Psoas muscle (tissue), 8 donors: ENCODE measurements around the gene VWA3B. TPM values are rescaled to one million over a fixed set of nuclear protein-coding genes. Genes with fewer than 3 reads are reported as not detected.

Source experiments
- ATAC-seq, 4 donors: fragments of 200-7000 bp; cut with Tn5 transposase; one replicate each; pipeline ENCODE4 v1.9.1; 2020; ENCODE audit warnings: moderate library complexity in 3 of 4, mild to moderate bottlenecking in 2 of 4
- DNase-seq, 2 donors: peaks; one replicate each; pipeline ENCODE4 v3.0.0-alpha.2; 2020
- H3K27ac ChIP-seq: fragments of 200-600 bp; one replicate; pipeline ENCODE4 v1.8.0; 2022
- H3K27me3 ChIP-seq, 3 donors: fragments of 200-600 bp in 1 of 3; one replicate each; pipeline versions ENCODE4 v1.6.1 to v1.8.0; 2013 to 2022; ENCODE audit warnings: low read length in 2 of 3, mild to moderate bottlenecking in 2 of 3, moderate library complexity in 1 of 3; ENCODE audit not compliant: insufficient read depth in 3 of 3
- H3K36me3 ChIP-seq, 2 donors: fragments of 200-600 bp in 1 of 2; one replicate each; pipeline versions ENCODE4 v1.6.1 to v1.8.0; 2013 to 2022; ENCODE audit warnings: low read depth in 1 of 2, mild to moderate bottlenecking in 1 of 2, moderate library complexity in 1 of 2; ENCODE audit not compliant: insufficient read depth in 1 of 2
- H3K4me1 ChIP-seq: fragments of 200-600 bp; one replicate; pipeline ENCODE4 v1.8.0; 2022
- H3K4me3 ChIP-seq: fragments of 200-600 bp; one replicate; pipeline ENCODE4 v1.8.0; 2022; ENCODE audit warnings: mild to moderate bottlenecking
- H3K9me3 ChIP-seq: fragments of 200-600 bp; one replicate; pipeline ENCODE4 v1.8.0; 2022
- WGBS, 3 donors: extraction: QIAGEN DNeasy Blood & Tissue Kit; methylation state at CpG; one replicate each; pipeline versions ENCODE4 v1.1.6 to v1.1.7; 2013; 5-methylcytosine and 5-hydroxymethylcytosine counted together
- intact Hi-C, 2 donors: fragments of 100-400 bp; cut with DNase I; formaldehyde crosslinking; loops; one replicate each; pipeline versions ENCODE4 v1.11.0 to v1.14.2; 2022
- polyA plus RNA-seq, 3 donors: library from polyadenylated mRNA; stranded (reverse); fragments of 200-250 nt; gene quantifications; one replicate each; pipeline ENCODE4 v1.2.3, GENCODE V29; 2013
- total RNA-seq, 4 donors: library from RNA; stranded (reverse); fragmentation: NEBNext Ultra II Directional in 2 of 4; extraction: Animal tissue kit (Norgen Biotek cat#: 25700) in 2 of 4; gene quantifications; one replicate each; pipeline versions ENCODE4 v1.2.1 to v1.2.4, GENCODE V29; 2021 to 2023
- TF ChIP-seq, protein P1 (sequence below): fragments of 200-600 bp; IDR thresholded peaks from one replicate; pipeline ENCODE4 v1.8.0; 2022; ENCODE audit warnings: antibody characterized with exemption
- donor health status: healthy with polysubstance abuse.
- donor health status: DM: no; HTN: no; CAD: no; lungs with moderate emphysema.
- donor health status: Bipolar disorder and iron deficiency.
- donor health status: healthy.
- donor health status: DM: yes; HTN: yes; CAD: no.
- donor health status: DM: no; HTN: no; CAD: no.
- donor health status: DM: no; HTN: no; CAD: no.
- donor health status: DM: yes; HTN: yes; CAD: no.

The VWA3B gene
- total and polyA plus RNA-seq, 7 donors = 0.01 to 0.24 (median 0.21) TPM; not detected in 3

GRCh38 chr2:98158305-98158704 lies 71.3 kb downstream of the VWA3B start:
- TF ChIP-seq, protein P1, sequence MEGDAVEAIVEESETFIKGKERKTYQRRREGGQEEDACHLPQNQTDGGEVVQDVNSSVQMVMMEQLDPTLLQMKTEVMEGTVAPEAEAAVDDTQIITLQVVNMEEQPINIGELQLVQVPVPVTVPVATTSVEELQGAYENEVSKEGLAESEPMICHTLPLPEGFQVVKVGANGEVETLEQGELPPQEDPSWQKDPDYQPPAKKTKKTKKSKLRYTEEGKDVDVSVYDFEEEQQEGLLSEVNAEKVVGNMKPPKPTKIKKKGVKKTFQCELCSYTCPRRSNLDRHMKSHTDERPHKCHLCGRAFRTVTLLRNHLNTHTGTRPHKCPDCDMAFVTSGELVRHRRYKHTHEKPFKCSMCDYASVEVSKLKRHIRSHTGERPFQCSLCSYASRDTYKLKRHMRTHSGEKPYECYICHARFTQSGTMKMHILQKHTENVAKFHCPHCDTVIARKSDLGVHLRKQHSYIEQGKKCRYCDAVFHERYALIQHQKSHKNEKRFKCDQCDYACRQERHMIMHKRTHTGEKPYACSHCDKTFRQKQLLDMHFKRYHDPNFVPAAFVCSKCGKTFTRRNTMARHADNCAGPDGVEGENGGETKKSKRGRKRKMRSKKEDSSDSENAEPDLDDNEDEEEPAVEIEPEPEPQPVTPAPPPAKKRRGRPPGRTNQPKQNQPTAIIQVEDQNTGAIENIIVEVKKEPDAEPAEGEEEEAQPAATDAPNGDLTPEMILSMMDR = no peak
- DNase-seq (peak; percentile 33 to 87), ATAC-seq (peak; percentile 65 to 73 (median 68))
- intact Hi-C loops = loop anchor here (5.0 kb wide), 2 partner anchors 121 to 161 kb away; partner anchors contain the start of gene TMEM131 (in 1 of the 2)
- Histone ChIP-seq H3K36me3 (no peaks in the 10 kb centered on the region), H3K4me3 (no peak overlapping the region), H3K4me1 (peaks cover 55% of the 10 kb centered on the region), H3K27ac (peak overlapping the region; percentile 94), H3K27me3 (no peaks in the 10 kb centered on the region), H3K9me3 (no peaks in the 10 kb centered on the region)
- 19 to 32% (median 24%) methylated on average over 8 of the region's 8 CpGs for WGBS, 3 donors

GRCh38 chr2:98160554-98160953 lies 73.6 kb downstream of the VWA3B start:
- Histone ChIP-seq H3K27me3 (no peaks in the 10 kb centered on the region), H3K9me3 (no peaks in the 10 kb centered on the region), H3K4me1 (peaks cover 73% of the 10 kb centered on the region), H3K36me3 (no peaks in the 10 kb centered on the region), H3K4me3 (peak overlapping the region; percentile 41), H3K27ac (peak overlapping the region; percentile 94)
- ATAC-seq = peak; percentile 65 to 75 (median 73)
- peak; percentile 49 to 82 for DNase-seq
- TF ChIP-seq, protein P1 = no peak
- 14 to 33% (median 19%) methylated on average over 4 of the region's 4 CpGs for WGBS, 3 donors
- intact Hi-C loops = loop anchor here in 1 of 2 donors (5.0 to 10.0 kb wide), 2 partner anchors 226 to 293 kb away; no protein-coding TSS in a partner anchor

DNA sequence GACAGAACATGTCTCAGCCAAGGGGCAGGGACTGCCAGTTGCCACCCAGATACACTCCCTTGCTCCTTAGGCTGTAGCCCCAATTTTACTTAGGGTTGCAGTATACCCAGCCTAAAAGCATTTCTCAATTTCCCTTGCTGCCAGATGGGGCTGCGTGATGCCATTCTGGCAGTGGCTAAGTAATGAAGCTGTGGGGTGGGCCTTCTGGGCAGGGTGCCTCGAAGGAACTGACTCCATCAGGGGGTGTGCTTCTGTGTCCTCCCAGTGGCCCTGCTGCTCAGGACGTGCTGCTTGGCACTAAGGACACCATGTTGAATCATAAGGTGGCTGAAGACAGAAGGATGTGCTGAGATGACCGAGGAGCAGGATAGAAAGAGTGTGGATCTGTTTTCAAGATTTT lies 74.2 kb downstream of the VWA3B start:
- no peaks in the 10 kb centered on the region for H3K27me3 ChIP-seq
- H3K36me3 ChIP-seq = no peaks in the 10 kb centered on the region
- TF ChIP-seq, protein P1 = no peak
- 37 to 62% (median 42%) methylated on average over 4 of the region's 4 CpGs for WGBS, 3 donors
- peak; percentile 28 to 65 for DNase-seq
- H3K4me1 ChIP-seq = peaks cover 73% of the 10 kb centered on the region
- no peak overlapping the region for H3K4me3 ChIP-seq
- no peaks in the 10 kb centered on the region for H3K9me3 ChIP-seq
- peak overlapping the region; percentile 94 for H3K27ac ChIP-seq
- peak in 3 of 4 donors; percentile 8 to 39 (median 27) for ATAC-seq
- intact Hi-C loops = loop anchor here in 1 of 2 donors (5.0 to 10.0 kb wide), 2 partner anchors 226 to 294 kb away; no protein-coding TSS in a partner anchor

DNA sequence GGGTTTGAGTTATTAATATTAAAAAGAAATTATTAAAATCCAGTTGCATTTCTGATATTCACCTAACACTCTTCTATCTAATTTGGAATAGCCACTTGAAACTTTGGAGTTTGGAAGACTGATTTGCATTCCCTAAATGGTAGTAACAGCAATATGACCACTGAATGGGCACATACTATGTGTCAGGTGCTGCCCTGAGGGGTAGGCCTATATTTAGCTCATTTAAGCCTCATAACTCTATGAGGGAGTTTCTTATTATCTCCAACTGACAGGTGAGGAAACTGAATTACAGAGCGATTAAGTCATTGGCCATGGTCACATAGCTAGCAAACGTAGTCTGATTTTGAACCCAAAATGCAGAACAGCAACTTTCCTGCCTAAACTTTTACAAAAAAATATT lies 77.3 kb downstream of the VWA3B start:
- Histone ChIP-seq H3K27ac (peak overlapping the region; percentile 94), H3K4me1 (peaks cover 57% of the 10 kb centered on the region), H3K9me3 (no peaks in the 10 kb centered on the region), H3K27me3 (no peaks in the 10 kb centered on the region), H3K36me3 (no peaks in the 10 kb centered on the region), H3K4me3 (no peak overlapping the region)
- no peak for DNase-seq
- intact Hi-C loops = loop anchor here in 1 of 2 donors (5.0 to 10.0 kb wide), 2 partner anchors 229 to 297 kb away; no protein-coding TSS in a partner anchor
- TF ChIP-seq, protein P1 = no peak
- 24 to 58% (median 34%) methylated on average over 2 of the region's 2 CpGs for WGBS, 3 donors
- peak; percentile 49 to 65 (median 56) for ATAC-seq
